OCI-LY1 (cell line): ENCODE results near the gene LDLRAD1.

Source experiments
- H2AFZ ChIP-seq: fragments of 200-600 bp; sonication (generic), shearing (Covaris generic); 2 replicates; pipeline ENCODE4 v1.6.0; 2014; ENCODE audit warnings: antibody characterized with exemption, mild to moderate bottlenecking, low read length
- H3F3A ChIP-seq: fragments of 200-600 bp; sonication (generic), shearing (Covaris generic); 2 replicates; pipeline ENCODE4 v1.6.0; 2014; ENCODE audit warnings: mild to moderate bottlenecking, antibody characterized with exemption, low read length, moderate library complexity; ENCODE audit not compliant: insufficient read depth
- H3K27ac ChIP-seq: fragments of 200-600 bp; sonication (generic); 2 replicates; pipeline ENCODE4 v1.5.1; 2014; ENCODE audit warnings: low read length, mixed run types, mild to moderate bottlenecking, low read depth; ENCODE audit not compliant: poor library complexity, severe bottlenecking
- H3K27me3 ChIP-seq: fragments of 200-600 bp; sonication (generic); 2 replicates; pipeline ENCODE4 v1.6.0; 2014; ENCODE audit warnings: antibody characterized with exemption, mild to moderate bottlenecking, low read length, moderate library complexity; ENCODE audit not compliant: insufficient read depth
- H3K36me3 ChIP-seq: fragments of 200-600 bp; sonication (generic); 2 replicates; pipeline ENCODE4 v1.6.1; 2014; ENCODE audit warnings: mild to moderate bottlenecking, antibody characterized with exemption, low read length, moderate library complexity, mixed read lengths; ENCODE audit not compliant: insufficient read depth
- H3K4me1 ChIP-seq: fragments of 200-600 bp; sonication (generic); 2 replicates; pipeline ENCODE4 v1.5.1; 2014; ENCODE audit warnings: mild to moderate bottlenecking, low read length, moderate library complexity; ENCODE audit not compliant: insufficient read depth, severe bottlenecking
- H3K4me2 ChIP-seq: fragments of 200-600 bp; sonication (generic), shearing (Covaris generic); 2 replicates; pipeline ENCODE4 v1.6.1; 2014; ENCODE audit warnings: low read length
- H3K4me3 ChIP-seq: fragments of 200-600 bp; sonication (generic); 2 replicates; pipeline ENCODE4 v1.5.1; 2014; ENCODE audit warnings: low read length, low read depth, mild to moderate bottlenecking, mixed read lengths; ENCODE audit not compliant: poor library complexity, severe bottlenecking
- H3K79me2 ChIP-seq: fragments of 200-600 bp; shearing (Covaris generic); 2 replicates; pipeline ENCODE4 v1.6.1; 2016; ENCODE audit warnings: mixed run types, low read length, mixed read lengths; ENCODE audit not compliant: insufficient read depth
- H3K9ac ChIP-seq: fragments of 200-600 bp; sonication (generic), shearing (Covaris generic); 2 replicates; pipeline ENCODE4 v1.6.1; 2014; ENCODE audit warnings: mild to moderate bottlenecking, low read length, mixed read lengths
- H3K9me2 ChIP-seq: fragments of 200-600 bp; sonication (generic), shearing (Covaris generic); 2 replicates; pipeline ENCODE4 v1.6.1; 2014; ENCODE audit warnings: low read depth, mild to moderate bottlenecking, low read length, mixed read lengths
- H3K9me3 ChIP-seq: fragments of 200-600 bp; shearing (Covaris generic); 2 replicates; pipeline ENCODE4 v1.6.1; 2014; ENCODE audit warnings: low read length, mixed read lengths
- H4K20me1 ChIP-seq: fragments of 200-600 bp; sonication (generic), shearing (Covaris generic); 2 replicates; pipeline ENCODE4 v1.6.0; 2016; ENCODE audit warnings: mild to moderate bottlenecking, low read length; ENCODE audit not compliant: insufficient read depth
- CTCF ChIP-seq: fragments of 200-600 bp; sonication (generic), shearing (Covaris generic); IDR thresholded peaks from 2 replicates; pipeline ENCODE4 v1.5.1; 2017; ENCODE audit warnings: mild to moderate bottlenecking, antibody characterized with exemption, low read length, moderate library complexity, mixed read lengths
- EZH2 ChIP-seq: fragments of 200-600 bp; sonication (generic), shearing (Covaris generic); IDR thresholded peaks from 2 replicates; pipeline ENCODE4 v1.8.0; 2017; ENCODE audit warnings: borderline replicate concordance, mixed run types, mild to moderate bottlenecking, antibody characterized with exemption, low read length, moderate library complexity, mixed read lengths

The LDLRAD1 gene

GRCh38 chr1:53981220-53981619 is 36.8 kb downstream of the LDLRAD1 start:
- Histone ChIP-seq H3F3A (no peaks in the 10 kb centered on the region), H2AFZ (no peak overlapping the region), H3K27ac (no peak overlapping the region), H3K4me2 (no peak overlapping the region), H3K9me2 (no peaks in the 10 kb centered on the region), H3K9ac (no peak overlapping the region), H3K9me3 (no peaks in the 10 kb centered on the region), H4K20me1 (no peaks in the 10 kb centered on the region), H3K4me1 (no peaks in the 10 kb centered on the region), H3K4me3 (no peak overlapping the region), H3K79me2 (no peaks in the 10 kb centered on the region), H3K27me3 (no peaks in the 10 kb centered on the region; the same call in none of the 2 replicates), H3K36me3 (no peaks in the 10 kb centered on the region)
- TF ChIP-seq EZH2 (no peak), CTCF (no peak)

- H3K4me1 ChIP-seq, result no peaks in the 10 kb centered on the region
- H3K27me3 ChIP-seq, result no peaks in the 10 kb centered on the region; the same call in none of the 2 replicates
- H3K9me2 ChIP-seq, result no peaks in the 10 kb centered on the region
- no peaks in the 10 kb centered on the region for H4K20me1 ChIP-seq
- H2AFZ ChIP-seq, result no peak overlapping the region
- no peak overlapping the region for H3K4me2 ChIP-seq
- H3K4me3 ChIP-seq, result no peak overlapping the region
- H3K9ac ChIP-seq, result no peak overlapping the region
- H3K9me3 ChIP-seq, result no peaks in the 10 kb centered on the region
- no peaks in the 10 kb centered on the region for H3F3A ChIP-seq
- TF ChIP-seq EZH2 (no peak), CTCF (no peak)
- no peaks in the 10 kb centered on the region for H3K36me3 ChIP-seq
- no peaks in the 10 kb centered on the region for H3K79me2 ChIP-seq
- no peak overlapping the region for H3K27ac ChIP-seq
Observed at GRCh38 chr1:53979712-53980450, 38.1 kb downstream of the LDLRAD1 start.

GRCh38 chr1:53975861-53976260 is 42.1 kb downstream of the LDLRAD1 start:
- no peaks in the 10 kb centered on the region for H3F3A ChIP-seq

More at GRCh38 chr1:53975861-53976260, 42.1 kb downstream of the LDLRAD1 start:
- H3K9ac ChIP-seq, result no peak overlapping the region
- H3K4me1 ChIP-seq, result no peaks in the 10 kb centered on the region
- no peaks in the 10 kb centered on the region; the same call in 1 of the 2 replicates for H3K27me3 ChIP-seq
- no peaks in the 10 kb centered on the region for H3K79me2 ChIP-seq
- H4K20me1 ChIP-seq, result no peaks in the 10 kb centered on the region
- peaks cover 3% of the 10 kb centered on the region for H3K36me3 ChIP-seq
- H2AFZ ChIP-seq, result no peak overlapping the region
- no peaks in the 10 kb centered on the region for H3K9me2 ChIP-seq
- H3K4me3 ChIP-seq, result no peak overlapping the region
- H3K9me3 ChIP-seq, result no peaks in the 10 kb centered on the region
- no peak overlapping the region for H3K27ac ChIP-seq
- no peak overlapping the region for H3K4me2 ChIP-seq
- TF ChIP-seq CTCF (no peak), EZH2 (no peak)
